Measurements from ENCODE around the gene IL22RA1. TPM values are rescaled to one million over a fixed set of nuclear protein-coding genes. Genes with fewer than 3 reads are reported as not detected.

Gene IL22RA1
- total RNA-seq, 1 experiment from 2014 or later, result 2.1 TPM

- DNase-seq (ENCODE audit: low spot score), result no peak
Observed at GRCh38 chr1:24074817-24075589, 67.9 kb downstream of the IL22RA1 start.

GRCh38 chr1:24074196-24074595 is 68.7 kb downstream of the IL22RA1 start:
- no peak for DNase-seq (ENCODE audit: low spot score)

GRCh38 chr1:24071941-24072340 is 71.0 kb downstream of the IL22RA1 start:
- no peak for DNase-seq (ENCODE audit: low spot score)

GRCh38 chr1:24070821-24071393 is 72.0 kb downstream of the IL22RA1 start:
- DNase-seq (ENCODE audit: low spot score), result peak; percentile 76

- no peak for DNase-seq (ENCODE audit: low spot score)
Observed at GRCh38 chr1:24069817-24070216, 73.1 kb downstream of the IL22RA1 start.

Other genes with a start within 250 kb of the IL22RA1 start
- not detected in 2 replicates for gene CNR2, start 229.8 kb downstream of the IL22RA1 start, total RNA-seq (2014; rRNA removed; shearing (Covaris generic))
- gene PNRC2, start 183.3 kb downstream of the IL22RA1 start, total RNA-seq (2014; rRNA removed; shearing (Covaris generic)), result 58.5 and 60.3 TPM in 2 replicates
- gene SRSF10, start 162.8 kb downstream of the IL22RA1 start, total RNA-seq (2014; rRNA removed; shearing (Covaris generic)), result 96.5 and 106 TPM in 2 replicates
- gene MYOM3, start 31.0 kb downstream of the IL22RA1 start, total RNA-seq (2014; rRNA removed; shearing (Covaris generic)), result 12.5 and 14.2 TPM in 2 replicates
- not detected in 2 replicates for gene IFNLR1, start 44.1 kb upstream of the IL22RA1 start, total RNA-seq (2014; rRNA removed; shearing (Covaris generic))
- 0.10 TPM in 1 of 2 replicates, not detected in the other for gene GRHL3, start 176.2 kb upstream of the IL22RA1 start, total RNA-seq (2014; rRNA removed; shearing (Covaris generic))

All from A172 (cell line).